K562 (cell line): ENCODE results near the gene CSNK1D. TPM values are rescaled to one million over a fixed set of nuclear protein-coding genes. Genes with fewer than 3 reads are reported as not detected.

ENCODE experiments used
- ASH1L ChIP-seq: fragments of 450-650 bp; IDR thresholded peaks from 2 replicates; pipeline ENCODE4 v1.6.1; 2018; ENCODE audit warnings: borderline replicate concordance, mild to moderate bottlenecking, low read depth; ENCODE audit not compliant: partially characterized antibody
- CBFA2T2 ChIP-seq: fragments of 450-650 bp; conservative IDR thresholded peaks from 2 replicates; pipeline ENCODE4 v1.6.1; 2017; ENCODE audit warnings: mild to moderate bottlenecking
- HDAC1 ChIP-seq, 2 experiments: fragments of 450-650 bp; IDR thresholded peaks; 2 replicates each; pipeline ENCODE4 v1.6.1; 2016 to 2017; ENCODE audit warnings: inconsistent platforms in 1 of 2, mild to moderate bottlenecking in 1 of 2, moderate library complexity in 1 of 2
- HOXB6 ChIP-seq: fragments of 250-450 bp; sonication (Bioruptor Pico); IDR thresholded peaks from 2 replicates; pipeline ENCODE4 v1.5.1; 2022; ENCODE audit warnings: mild to moderate bottlenecking, borderline replicate concordance
- KAT8 ChIP-seq: fragments of 450-650 bp; IDR thresholded peaks from 2 replicates; pipeline ENCODE4 v1.6.1; 2016; ENCODE audit warnings: low read depth, mild to moderate bottlenecking
- MBD2 ChIP-seq: sonication (generic); IDR thresholded peaks from 2 replicates; pipeline ENCODE4 v1.6.1; 2016; ENCODE audit warnings: low read depth, borderline replicate concordance
- MTA3 ChIP-seq: fragments of 450-650 bp; formaldehyde crosslinking; IDR thresholded peaks from 2 replicates; pipeline ENCODE4 v1.6.1; 2017; ENCODE audit warnings: mild to moderate bottlenecking, borderline replicate concordance
- NEUROD1 ChIP-seq: fragments of 150-350 bp; IDR thresholded peaks from 2 replicates; pipeline ENCODE4 v1.6.1; 2014; ENCODE audit warnings: borderline replicate concordance, low read length, low read depth; ENCODE audit not compliant: partially characterized antibody
- NONO ChIP-seq, 2 experiments: fragments of 200-400 bp in 1 of 2; fragments of 450-650 bp in 1 of 2; formaldehyde crosslinking in 1 of 2; IDR thresholded peaks; 2 replicates each; pipeline ENCODE4 v1.6.1; 2017; ENCODE audit warnings: low read depth in 2 of 2, mild to moderate bottlenecking in 2 of 2, moderate library complexity in 2 of 2, low read length in 1 of 2
- NRF1 ChIP-seq, 2 experiments: fragments of 450-650 bp; IDR thresholded peaks in 1 of 2; conservative IDR thresholded peaks in 1 of 2; 2 replicates each; pipeline ENCODE4 v1.6.1; 2014; ENCODE audit warnings: mild to moderate bottlenecking in 2 of 2
- PHTF2 ChIP-seq: fragments of 250-450 bp; sonication (Bioruptor Pico); IDR thresholded peaks from 2 replicates; pipeline ENCODE4 v1.5.0; 2021; ENCODE audit warnings: mild to moderate bottlenecking
- POLR2H ChIP-seq: IDR thresholded peaks from 2 replicates; pipeline ENCODE4 v1.6.1; 2016; ENCODE audit warnings: missing genetic modification characterization, low read depth, mild to moderate bottlenecking, control low read depth, missing compliant biosample characterization, moderate library complexity
- TARDBP ChIP-seq: fragments of 450-650 bp; IDR thresholded peaks from 2 replicates; pipeline ENCODE4 v1.6.1; 2016
- ZNF121 ChIP-seq: sonication (generic); formaldehyde crosslinking; conservative IDR thresholded peaks from 2 replicates; pipeline ENCODE4 v1.8.0; 2022; ENCODE audit warnings: missing genetic modification reagents
- ZNF134 ChIP-seq: fragments of 250-450 bp; sonication (Bioruptor Pico); conservative IDR thresholded peaks from 2 replicates; pipeline ENCODE4 v1.4.0; 2020
- ZNF239 ChIP-seq: fragments of 250-450 bp; sonication (Bioruptor Pico); IDR thresholded peaks from 2 replicates; pipeline ENCODE4 v1.4.0; 2020; ENCODE audit warnings: mild to moderate bottlenecking
- ZNF644 ChIP-seq: fragments of 200-800 bp; sonication (Bioruptor generic); IDR thresholded peaks from 2 replicates; pipeline ENCODE4 v1.6.1; 2016; ENCODE audit warnings: low read depth, missing genetic modification characterization, missing compliant biosample characterization
- polyA plus RNA-seq, 8 experiments: library from polyadenylated mRNA; depleted of rRNA in 4 of 8; stranded (reverse) in 5 of 8; unstranded in 3 of 8; fragments of >200 nt; fragmentation: Nextera tagmentation in 2 of 8; fragmentation: Illumina TruSeq in 1 of 8; extraction: Ambion mirVana in 2 of 8; extraction: Trizol in 1 of 8; gene quantifications; 2 replicates each; pipeline versions ENCODE4 v1.2.1 to v1.2.3, GENCODE V29; 2011 to 2014; ENCODE audit warnings: inconsistent platforms in 1 of 8, missing spikeins in 1 of 8
- total RNA-seq, 7 experiments: library from RNA; depleted of rRNA in 6 of 7; stranded (reverse); fragments of >200 nt in 6 of 7; fragmentation: Illumina TruSeq in 2 of 7; extraction: Trizol in 2 of 7; gene quantifications; 2 replicates each; pipeline versions ENCODE4 v1.2.1 to v1.2.3, GENCODE V29; 2011 to 2021; ENCODE audit warnings: low replicate concordance in 1 of 7
- TF ChIP-seq, protein P1 (sequence below): sonication (generic); formaldehyde crosslinking; IDR thresholded peaks from 2 replicates; pipeline ENCODE4 v1.8.1; 2023; ENCODE audit warnings: mild to moderate bottlenecking, missing genetic modification reagents, moderate library complexity
- TF ChIP-seq, protein P2 (sequence below), 2 experiments: fragments of 450-650 bp in 1 of 2; IDR thresholded peaks; 2 replicates each; pipeline ENCODE4 v1.6.1; 2011 to 2017; ENCODE audit warnings: low read depth in 2 of 2, antibody characterized with exemption in 1 of 2, borderline replicate concordance in 1 of 2, low read length in 1 of 2, mild to moderate bottlenecking in 1 of 2, mixed read lengths in 1 of 2; ENCODE audit not compliant: control insufficient read depth in 1 of 2

Gene CSNK1D
- total and polyA plus RNA-seq, 9 of the 15 experiments (the other 6 are each of a cell fraction or from before 2014, with no cell fraction given): 6.5 to 133 (median 41.3) TPM

DNA sequence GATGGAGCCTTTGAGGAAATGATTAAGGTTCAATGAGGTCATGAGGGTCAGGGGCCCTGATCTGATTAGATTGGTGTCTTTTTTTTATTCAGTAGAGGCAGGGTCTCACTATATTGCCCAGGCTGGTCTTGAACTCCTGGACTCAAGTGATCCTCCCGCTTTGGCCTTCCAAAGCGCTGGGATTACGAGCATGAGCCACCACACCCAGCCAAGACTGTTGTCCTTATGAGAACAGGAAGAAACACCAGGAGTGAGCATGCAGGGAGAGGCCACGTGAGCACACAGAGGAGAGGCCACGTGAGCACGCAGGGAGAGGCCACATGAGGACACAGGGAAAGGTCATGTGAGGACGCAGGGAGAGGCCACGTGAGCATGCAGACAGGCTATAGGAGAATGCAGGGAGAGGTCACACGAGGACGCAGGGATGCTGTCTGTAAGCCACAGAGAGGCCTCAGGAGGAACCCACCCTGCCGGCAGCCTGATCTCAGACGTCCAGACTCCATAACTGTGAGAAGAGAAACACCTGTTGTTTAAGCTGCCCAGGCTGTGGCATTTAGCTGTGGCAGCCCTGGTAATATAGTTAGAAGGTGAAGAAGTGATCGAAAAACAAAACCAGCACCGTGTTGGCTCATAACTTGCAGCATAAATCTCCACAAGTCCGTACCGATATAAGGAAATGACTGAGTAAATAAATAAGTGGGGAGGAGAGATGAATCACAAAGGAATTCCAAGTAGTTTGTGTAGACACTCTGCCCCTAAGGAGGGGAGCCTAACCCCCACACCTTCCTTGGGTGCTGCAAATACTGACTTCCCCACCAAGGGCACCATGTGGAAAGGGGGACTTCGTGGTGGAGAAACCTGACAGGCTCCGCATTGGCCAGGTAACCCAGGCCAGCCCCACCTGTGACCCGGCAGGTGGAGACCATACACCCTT is 14.6 kb upstream of the CSNK1D start (continued):
- TF ChIP-seq, protein P1, sequence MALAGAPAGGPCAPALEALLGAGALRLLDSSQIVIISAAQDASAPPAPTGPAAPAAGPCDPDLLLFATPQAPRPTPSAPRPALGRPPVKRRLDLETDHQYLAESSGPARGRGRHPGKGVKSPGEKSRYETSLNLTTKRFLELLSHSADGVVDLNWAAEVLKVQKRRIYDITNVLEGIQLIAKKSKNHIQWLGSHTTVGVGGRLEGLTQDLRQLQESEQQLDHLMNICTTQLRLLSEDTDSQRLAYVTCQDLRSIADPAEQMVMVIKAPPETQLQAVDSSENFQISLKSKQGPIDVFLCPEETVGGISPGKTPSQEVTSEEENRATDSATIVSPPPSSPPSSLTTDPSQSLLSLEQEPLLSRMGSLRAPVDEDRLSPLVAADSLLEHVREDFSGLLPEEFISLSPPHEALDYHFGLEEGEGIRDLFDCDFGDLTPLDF (CRISPR knock-in tag): no peak; the same call in 1 of the 2 replicates
- TF ChIP-seq MTA3: peak; percentile 89
- TF ChIP-seq NONO (IDR thresholded peaks at IDR 0.05; ENCODE audit: low read depth in 2 of 2, low read length in 1 of 2): 0 out of 4 replicates have a peak, but pooled peaks of 1 of the 2 experiments have one; percentile 69
- peak; percentile 59 to 71 for TF ChIP-seq NRF1 (conservative IDR thresholded peaks at IDR 0.05 in 1 of 2, IDR thresholded peaks at IDR 0.05 in 1 of 2)
- TF ChIP-seq KAT8: no peak
- peak; percentile 43 for TF ChIP-seq ASH1L
- TF ChIP-seq CBFA2T2: peak; percentile 97
- TF ChIP-seq ZNF134 (CRISPR knock-in tag): no peak
- TF ChIP-seq ZNF121 (CRISPR knock-in tag): peak; percentile 83
- peak; percentile 60; the same call in 1 of the 2 replicates for TF ChIP-seq TARDBP
- TF ChIP-seq HOXB6 (CRISPR knock-in tag): no peak
- peak in 1 of 2 experiments; percentile 95; a peak in 2 of 4 replicates for TF ChIP-seq HDAC1 (IDR thresholded peaks at IDR 0.05)
- TF ChIP-seq POLR2H (tag): no peak
- TF ChIP-seq NEUROD1: peak; percentile 86
- peak; percentile 85 for TF ChIP-seq ZNF644 (tag)
- TF ChIP-seq MBD2: peak; percentile 36; the same call in 1 of the 2 replicates
- TF ChIP-seq PHTF2 (CRISPR knock-in tag): no peak
- TF ChIP-seq, protein P2, sequence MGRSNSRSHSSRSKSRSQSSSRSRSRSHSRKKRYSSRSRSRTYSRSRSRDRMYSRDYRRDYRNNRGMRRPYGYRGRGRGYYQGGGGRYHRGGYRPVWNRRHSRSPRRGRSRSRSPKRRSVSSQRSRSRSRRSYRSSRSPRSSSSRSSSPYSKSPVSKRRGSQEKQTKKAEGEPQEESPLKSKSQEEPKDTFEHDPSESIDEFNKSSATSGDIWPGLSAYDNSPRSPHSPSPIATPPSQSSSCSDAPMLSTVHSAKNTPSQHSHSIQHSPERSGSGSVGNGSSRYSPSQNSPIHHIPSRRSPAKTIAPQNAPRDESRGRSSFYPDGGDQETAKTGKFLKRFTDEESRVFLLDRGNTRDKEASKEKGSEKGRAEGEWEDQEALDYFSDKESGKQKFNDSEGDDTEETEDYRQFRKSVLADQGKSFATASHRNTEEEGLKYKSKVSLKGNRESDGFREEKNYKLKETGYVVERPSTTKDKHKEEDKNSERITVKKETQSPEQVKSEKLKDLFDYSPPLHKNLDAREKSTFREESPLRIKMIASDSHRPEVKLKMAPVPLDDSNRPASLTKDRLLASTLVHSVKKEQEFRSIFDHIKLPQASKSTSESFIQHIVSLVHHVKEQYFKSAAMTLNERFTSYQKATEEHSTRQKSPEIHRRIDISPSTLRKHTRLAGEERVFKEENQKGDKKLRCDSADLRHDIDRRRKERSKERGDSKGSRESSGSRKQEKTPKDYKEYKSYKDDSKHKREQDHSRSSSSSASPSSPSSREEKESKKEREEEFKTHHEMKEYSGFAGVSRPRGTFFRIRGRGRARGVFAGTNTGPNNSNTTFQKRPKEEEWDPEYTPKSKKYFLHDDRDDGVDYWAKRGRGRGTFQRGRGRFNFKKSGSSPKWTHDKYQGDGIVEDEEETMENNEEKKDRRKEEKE (IDR thresholded peaks at IDR 0.05; ENCODE audit: borderline replicate concordance in 1 of 2, control insufficient read depth in 1 of 2, low read depth in 2 of 2, low read length in 1 of 2): 0 out of 4 replicates have a peak, but pooled peaks of 1 of the 2 experiments have one; percentile 23
- peak; percentile 14; the same call in 1 of the 2 replicates for TF ChIP-seq ZNF239 (CRISPR knock-in tag)
